Breast epithelium (tissue), 3 donors: ENCODE measurements around the gene WWC1.

ENCODE experiments used
- CTCF ChIP-seq, 3 donors: fragments of 450-650 bp; IDR thresholded peaks; one replicate each; pipeline ENCODE4 v1.5.1; 2016 to 2017; ENCODE audit warnings: antibody characterized with exemption in 3 of 3, mild to moderate bottlenecking in 3 of 3, moderate library complexity in 3 of 3
- POLR2A ChIP-seq: fragments of 450-650 bp; IDR thresholded peaks from one replicate; pipeline ENCODE4 v1.6.1; 2016; ENCODE audit warnings: antibody characterized with exemption, mild to moderate bottlenecking, moderate library complexity

GRCh38 chr5:168479166-168479565 is 187.7 kb downstream of the WWC1 start:
- TF ChIP-seq CTCF (IDR thresholded peaks at IDR 0.05) (no peak), POLR2A (no peak)
